ENCODE measurements around the gene PIK3R5. TPM values are rescaled to one million over a fixed set of nuclear protein-coding genes. Genes with fewer than 3 reads are reported as not detected.

Gene PIK3R5
- total and polyA plus RNA-seq, 12 donors, result 0.66 to 10.1 (median 2.2) TPM

DNA sequence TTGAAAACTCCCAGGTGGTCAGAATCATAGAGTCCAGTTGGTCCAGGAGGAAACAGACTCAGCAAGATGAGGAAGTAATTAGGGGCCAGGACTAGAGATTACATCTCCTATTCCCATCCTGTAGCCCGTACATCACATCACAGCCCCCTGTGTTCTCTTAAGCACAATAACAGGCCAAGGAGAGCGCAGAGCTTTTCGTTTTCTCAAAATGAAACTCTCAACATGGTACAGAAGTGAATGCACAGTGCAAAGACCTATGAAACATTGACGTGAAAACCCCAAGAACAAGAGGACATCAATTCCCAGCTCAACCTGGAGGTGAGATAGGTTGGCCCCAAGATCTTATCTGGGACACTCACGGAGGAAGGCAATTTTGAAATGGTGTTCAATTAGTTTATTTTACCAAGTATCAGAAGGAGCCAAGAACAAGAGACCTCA is 9.0 kb downstream of the PIK3R5 start:
- H3K4me1 ChIP-seq, result peaks cover 0 to 85% (median 0%) of the 10 kb centered on the region in 9 donors
- TF ChIP-seq, protein P1, sequence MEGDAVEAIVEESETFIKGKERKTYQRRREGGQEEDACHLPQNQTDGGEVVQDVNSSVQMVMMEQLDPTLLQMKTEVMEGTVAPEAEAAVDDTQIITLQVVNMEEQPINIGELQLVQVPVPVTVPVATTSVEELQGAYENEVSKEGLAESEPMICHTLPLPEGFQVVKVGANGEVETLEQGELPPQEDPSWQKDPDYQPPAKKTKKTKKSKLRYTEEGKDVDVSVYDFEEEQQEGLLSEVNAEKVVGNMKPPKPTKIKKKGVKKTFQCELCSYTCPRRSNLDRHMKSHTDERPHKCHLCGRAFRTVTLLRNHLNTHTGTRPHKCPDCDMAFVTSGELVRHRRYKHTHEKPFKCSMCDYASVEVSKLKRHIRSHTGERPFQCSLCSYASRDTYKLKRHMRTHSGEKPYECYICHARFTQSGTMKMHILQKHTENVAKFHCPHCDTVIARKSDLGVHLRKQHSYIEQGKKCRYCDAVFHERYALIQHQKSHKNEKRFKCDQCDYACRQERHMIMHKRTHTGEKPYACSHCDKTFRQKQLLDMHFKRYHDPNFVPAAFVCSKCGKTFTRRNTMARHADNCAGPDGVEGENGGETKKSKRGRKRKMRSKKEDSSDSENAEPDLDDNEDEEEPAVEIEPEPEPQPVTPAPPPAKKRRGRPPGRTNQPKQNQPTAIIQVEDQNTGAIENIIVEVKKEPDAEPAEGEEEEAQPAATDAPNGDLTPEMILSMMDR (IDR thresholded peaks at IDR 0.05), result no peak
- 47 to 53% methylated on average over 5 of the region's 5 CpGs for WGBS, 2 donors
- H3K36me3 ChIP-seq, result peaks cover 0 to 6% (median 0%) of the 10 kb centered on the region in 9 donors
- H3K27me3 ChIP-seq, result peaks cover 0 to 63% (median 42%) of the 10 kb centered on the region in 7 donors
- ATAC-seq, result no peak
- DNase-seq, result no peak
- intact Hi-C loops (cut with DNase I), result no loop called here
- H3K4me3 ChIP-seq, result no peak overlapping the region
- peaks cover 0 to 5% (median 0%) of the 10 kb centered on the region in 11 donors for H3K9me3 ChIP-seq
- peak overlapping the region in 1 of 10 donors; percentile 82 for H3K27ac ChIP-seq

DNA sequence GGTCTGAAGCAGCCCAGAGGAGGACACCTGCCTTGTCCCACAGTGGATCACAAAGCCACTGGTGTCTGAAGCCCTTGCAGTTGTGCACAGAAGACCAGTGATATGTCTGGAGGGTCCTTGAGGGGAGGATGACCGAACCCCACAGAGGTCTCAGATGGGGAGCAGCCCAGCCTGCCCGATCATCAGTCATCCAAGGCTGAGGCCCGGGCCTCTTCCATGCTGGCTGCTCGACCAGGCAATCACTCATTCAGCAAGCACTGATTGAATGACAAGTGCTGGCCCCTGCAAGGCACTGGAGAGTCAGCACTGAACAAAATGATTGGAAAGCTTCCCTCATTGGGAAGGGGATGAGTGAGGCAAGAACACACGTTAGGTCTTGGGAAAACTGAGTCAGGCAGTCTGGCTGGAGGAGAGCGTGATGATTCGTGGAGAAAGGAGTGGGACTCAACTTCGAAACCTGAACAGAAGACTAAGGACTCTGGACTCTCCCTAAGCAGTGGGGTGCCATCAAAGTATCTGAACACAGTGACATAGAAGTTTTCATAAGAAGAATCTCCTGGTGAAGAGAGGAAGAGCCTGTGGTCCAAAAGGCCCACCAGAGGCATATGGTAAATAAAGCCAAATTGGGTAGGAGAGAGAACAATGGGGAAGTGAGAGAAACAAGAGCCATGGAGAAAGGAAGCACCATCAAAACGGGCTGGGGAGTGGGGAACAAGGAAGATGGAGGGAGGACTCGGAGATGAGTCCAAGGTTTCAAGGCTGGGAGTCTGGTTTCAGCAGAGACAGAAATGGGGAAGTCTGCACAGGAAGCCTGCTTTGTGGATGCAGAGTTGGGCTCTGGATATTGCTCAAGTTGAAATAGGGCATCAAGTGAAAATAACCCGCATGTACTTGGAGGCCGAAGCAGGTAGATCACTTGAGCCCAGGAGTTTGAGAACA is 10.2 kb downstream of the PIK3R5 start:
- peaks cover 0 to 5% (median 0%) of the 10 kb centered on the region in 11 donors for H3K9me3 ChIP-seq
- peaks cover 0 to 59% (median 36%) of the 10 kb centered on the region in 7 donors for H3K27me3 ChIP-seq
- peaks cover 0 to 6% (median 0%) of the 10 kb centered on the region in 9 donors for H3K36me3 ChIP-seq
- H3K27ac ChIP-seq, result peak overlapping the region in 3 of 10 donors; percentile 27 to 82 (median 55)
- peaks cover 0 to 81% (median 0%) of the 10 kb centered on the region in 9 donors for H3K4me1 ChIP-seq
- DNase-seq (no peak), ATAC-seq (peak in 7 of 8 donors; percentile 26 to 69 (median 60))
- H3K4me3 ChIP-seq, result peak overlapping the region in 1 of 10 donors; percentile 15
- TF ChIP-seq, protein P1 (IDR thresholded peaks at IDR 0.05), result no peak
- intact Hi-C loops (cut with DNase I), result no loop called here
- WGBS, 2 donors, result 80 to 82% methylated on average over 12 of the region's 12 CpGs

DNA sequence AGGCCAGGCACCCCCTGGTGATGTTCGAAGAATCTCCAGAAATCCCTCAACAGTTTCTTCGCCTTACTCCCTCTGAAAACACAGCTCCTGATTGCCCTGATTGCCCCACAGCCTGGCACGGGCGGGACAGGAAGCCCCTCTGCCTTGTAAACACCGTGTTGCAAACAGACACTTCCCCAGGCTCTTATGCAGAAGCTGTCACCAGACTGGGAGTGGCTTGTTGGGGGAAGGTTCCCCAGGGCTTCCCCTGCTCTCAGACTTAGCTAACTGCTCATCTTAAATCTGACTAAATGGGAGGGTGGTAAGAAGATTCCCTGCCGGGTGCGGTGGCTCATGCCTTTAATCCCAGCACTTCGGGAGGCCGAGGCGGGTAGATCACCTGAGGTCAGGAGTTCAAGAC is 11.2 kb downstream of the PIK3R5 start:
- H3K27me3 ChIP-seq, result peaks cover 0 to 56% (median 32%) of the 10 kb centered on the region in 7 donors
- DNase-seq, result peak; percentile 51 to 56
- TF ChIP-seq, protein P1 (IDR thresholded peaks at IDR 0.05), result no peak
- H3K36me3 ChIP-seq, result peaks cover 0 to 6% (median 0%) of the 10 kb centered on the region in 9 donors
- WGBS, 2 donors, result 29 to 32% methylated on average over 10 of the region's 10 CpGs
- intact Hi-C loops (cut with DNase I), result no loop called here
- ATAC-seq, result peak; percentile 62 to 89 (median 84)
- H3K9me3 ChIP-seq, result peaks cover 0 to 5% (median 0%) of the 10 kb centered on the region in 11 donors
- peaks cover 0 to 82% (median 0%) of the 10 kb centered on the region in 9 donors for H3K4me1 ChIP-seq
- peak overlapping the region in 1 of 10 donors; percentile 15 for H3K4me3 ChIP-seq
- peak overlapping the region in 2 of 10 donors; percentile 55 to 82 for H3K27ac ChIP-seq

DNA sequence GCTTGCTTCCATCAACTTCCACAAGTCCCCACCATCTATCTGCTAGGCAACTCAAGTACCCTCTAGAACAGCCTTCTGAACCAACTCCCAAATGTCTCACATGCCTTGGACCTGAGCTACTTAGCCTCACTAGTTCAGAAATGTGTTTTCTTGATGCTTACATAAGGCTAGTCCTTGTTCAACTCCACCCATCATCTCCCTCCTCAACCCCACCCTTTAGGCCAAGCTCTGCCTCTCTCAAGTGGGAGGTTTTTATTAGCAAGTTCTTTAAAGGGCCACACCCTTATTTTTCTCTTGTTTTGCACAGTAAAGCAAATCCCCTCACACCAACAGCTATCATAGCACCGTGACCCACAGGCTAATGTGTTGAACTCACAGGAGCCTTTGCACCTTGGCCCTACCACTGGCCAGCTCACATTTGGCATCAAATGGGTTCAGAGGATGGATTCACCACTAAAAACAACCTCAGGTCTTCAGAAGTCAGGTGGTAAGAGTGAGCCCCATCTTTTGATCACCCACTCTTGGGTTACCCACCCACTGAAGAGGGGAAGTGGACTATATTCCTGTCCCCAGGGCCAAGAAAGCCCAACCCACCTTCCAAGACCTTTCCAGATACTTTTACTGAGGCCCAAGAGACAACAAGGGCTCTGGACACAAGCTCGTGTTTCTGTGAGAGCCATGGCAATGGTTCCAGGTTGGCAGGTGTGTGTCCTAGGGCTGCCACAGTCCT is 12.2 kb downstream of the PIK3R5 start:
- Histone ChIP-seq H3K36me3 (no peaks in the 10 kb centered on the region), H3K4me3 (peak overlapping the region in 1 of 10 donors; percentile 5), H3K27me3 (peaks cover 0 to 56% (median 32%) of the 10 kb centered on the region in 7 donors), H3K9me3 (peaks cover 0 to 5% (median 0%) of the 10 kb centered on the region in 11 donors), H3K27ac (peak overlapping the region in 3 of 10 donors; percentile 10 to 82 (median 14)), H3K4me1 (peaks cover 0 to 88% (median 0%) of the 10 kb centered on the region in 9 donors)
- 64 to 69% methylated on average over 2 of the region's 2 CpGs for WGBS, 2 donors
- TF ChIP-seq, protein P1 (IDR thresholded peaks at IDR 0.05), result no peak
- intact Hi-C loops (cut with DNase I), result no loop called here
- DNase-seq, result no peak
- ATAC-seq, result no peak
